Trophoblast cell (in vitro differentiated cells and primary cell): ENCODE measurements around the gene CELF4.

Experiments used
- DNase-seq, 2 donors: peaks; one replicate each; pipeline ENCODE4 v3.0.0-alpha.2; 2016
- H2AFZ ChIP-seq: 2 replicates; pipeline ENCODE4 v1.6.1; 2013; ENCODE audit warnings: low read length, moderate library complexity, mild to moderate bottlenecking; ENCODE audit not compliant: insufficient read depth, poor library complexity
- H2AK5ac ChIP-seq: 2 replicates; pipeline ENCODE4 v1.6.1; 2013; ENCODE audit warnings: mild to moderate bottlenecking, low read length
- H2BK120ac ChIP-seq: 2 replicates; pipeline ENCODE4 v1.6.1; 2013; ENCODE audit warnings: low read length, mild to moderate bottlenecking, moderate library complexity; ENCODE audit not compliant: insufficient read depth, poor library complexity
- H2BK12ac ChIP-seq: 2 replicates; pipeline ENCODE4 v1.6.1; 2013; ENCODE audit warnings: mild to moderate bottlenecking, low read length, moderate library complexity
- H2BK5ac ChIP-seq: 2 replicates; pipeline ENCODE4 v1.6.1; 2013; ENCODE audit warnings: low read length, low read depth, moderate library complexity, mild to moderate bottlenecking; ENCODE audit not compliant: poor library complexity
- H3K14ac ChIP-seq: 2 replicates; pipeline ENCODE4 v1.6.1; 2013; ENCODE audit warnings: mild to moderate bottlenecking, low read length
- H3K18ac ChIP-seq: 2 replicates; pipeline ENCODE4 v1.6.1; 2013; ENCODE audit warnings: mild to moderate bottlenecking, low read length
- H3K23ac ChIP-seq: 2 replicates; pipeline ENCODE4 v1.6.1; 2013; ENCODE audit warnings: low read length
- H3K27ac ChIP-seq: 2 replicates; pipeline ENCODE4 v1.5.1; 2013; ENCODE audit warnings: low read depth, mild to moderate bottlenecking, inconsistent platforms, low read length, moderate library complexity
- H3K27me3 ChIP-seq: 2 replicates; pipeline ENCODE4 v1.6.1; 2013; ENCODE audit warnings: inconsistent platforms, mild to moderate bottlenecking, low read length, moderate library complexity; ENCODE audit not compliant: insufficient read depth
- H3K36me3 ChIP-seq, 2 experiments: 1 replicate in 1 of 2; 2 replicates in 1 of 2; pipeline ENCODE4 v1.6.1; 2013; ENCODE audit warnings: low read length in 2 of 2, mild to moderate bottlenecking in 2 of 2, moderate library complexity in 1 of 2; ENCODE audit not compliant: insufficient read depth in 2 of 2, control insufficient read depth in 1 of 2
- H3K4ac ChIP-seq: 2 replicates; pipeline ENCODE4 v1.6.1; 2013; ENCODE audit warnings: low read depth, mild to moderate bottlenecking, low read length, moderate library complexity
- H3K4me1 ChIP-seq, 2 experiments: 1 replicate in 1 of 2; 2 replicates in 1 of 2; pipeline ENCODE4 v1.6.1; 2013; ENCODE audit warnings: low read length in 2 of 2, mild to moderate bottlenecking in 2 of 2, moderate library complexity in 1 of 2; ENCODE audit not compliant: insufficient read depth in 2 of 2, control insufficient read depth in 1 of 2
- H3K4me2 ChIP-seq: 2 replicates; pipeline ENCODE4 v1.6.1; 2013; ENCODE audit warnings: inconsistent platforms, mild to moderate bottlenecking, low read length, moderate library complexity
- H3K4me3 ChIP-seq: 2 replicates; pipeline ENCODE4 v1.5.1; 2013; ENCODE audit warnings: mild to moderate bottlenecking, low read depth, low read length, inconsistent platforms
- H3K79me1 ChIP-seq: one replicate; pipeline ENCODE4 v1.6.1; 2013; ENCODE audit warnings: low read length
- H3K79me2 ChIP-seq: 2 replicates; pipeline ENCODE4 v1.6.1; 2013; ENCODE audit warnings: low read length, mild to moderate bottlenecking; ENCODE audit not compliant: control insufficient read depth, insufficient read depth, poor library complexity
- H3K9ac ChIP-seq: 2 replicates; pipeline ENCODE4 v1.6.1; 2013; ENCODE audit warnings: mild to moderate bottlenecking, low read length
- H3K9me3 ChIP-seq: 2 replicates; pipeline ENCODE4 v1.6.1; 2013; ENCODE audit warnings: low read depth, mild to moderate bottlenecking, control low read depth, inconsistent platforms, low read length; ENCODE audit not compliant: insufficient read depth
- H4K12ac ChIP-seq: 2 replicates; pipeline ENCODE4 v1.6.1; 2013; ENCODE audit warnings: low read depth, mild to moderate bottlenecking, low read length, moderate library complexity
- H4K8ac ChIP-seq: 2 replicates; pipeline ENCODE4 v1.6.1; 2013; ENCODE audit warnings: low read depth, mild to moderate bottlenecking, low read length, moderate library complexity
- H4K91ac ChIP-seq: one replicate; pipeline ENCODE4 v1.6.1; 2013; ENCODE audit warnings: low read depth, mild to moderate bottlenecking, low read length, moderate library complexity
- WGBS: extraction: QIAGEN DNeasy Blood & Tissue Kit; methylation state at CpG from one replicate; pipeline ENCODE4 v1.1.7; 2013; ENCODE audit warnings: missing lambda C conversion rate; ENCODE audit not compliant: insufficient read length, insufficient coverage; ENCODE audit errors: extremely low coverage; 5-methylcytosine and 5-hydroxymethylcytosine counted together

Gene CELF4

GRCh38 chr18:37451239-37451825 is 114.3 kb downstream of the CELF4 start:
- H2BK5ac ChIP-seq = no peak overlapping the region
- H4K8ac ChIP-seq = no peak overlapping the region
- WGBS = no CpG with 5 or more reads among the region's 14 CpGs
- H2AFZ ChIP-seq = no peak overlapping the region
- H2AK5ac ChIP-seq = no peak overlapping the region
- peaks cover 2% of the 10 kb centered on the region for H3K9me3 ChIP-seq
- H3K4ac ChIP-seq = no peak overlapping the region
- no peaks in the 10 kb centered on the region for H3K27me3 ChIP-seq
- H3K23ac ChIP-seq = no peak overlapping the region
- peak overlapping the region; percentile 2 for H3K27ac ChIP-seq
- H3K79me2 ChIP-seq = no peaks in the 10 kb centered on the region
- H3K79me1 ChIP-seq = peaks cover 16% of the 10 kb centered on the region
- H3K4me2 ChIP-seq = no peak overlapping the region
- no peak for DNase-seq
- H2BK120ac ChIP-seq = peak overlapping the region; percentile 4
- H3K4me1 ChIP-seq = peaks cover 27 to 36% of the 10 kb centered on the region in 2 experiments
- peak overlapping the region; percentile 29 for H3K4me3 ChIP-seq
- H2BK12ac ChIP-seq = peak overlapping the region; percentile 15
- H3K9ac ChIP-seq = no peak overlapping the region
- peak overlapping the region; percentile 25 for H3K14ac ChIP-seq
- peak overlapping the region; percentile 0 for H3K18ac ChIP-seq
- H3K36me3 ChIP-seq = no peaks in the 10 kb centered on the region
- peak overlapping the region; percentile 10 for H4K91ac ChIP-seq
- H4K12ac ChIP-seq = no peak overlapping the region

- H2AK5ac ChIP-seq = no peak overlapping the region
- H2BK120ac ChIP-seq = peak overlapping the region; percentile 50
- H3K36me3 ChIP-seq = no peaks in the 10 kb centered on the region
- peak overlapping the region; percentile 15 for H2BK12ac ChIP-seq
- no CpG with 5 or more reads among the region's 12 CpGs for WGBS
- no peak overlapping the region for H2AFZ ChIP-seq
- H4K12ac ChIP-seq = no peak overlapping the region
- H3K23ac ChIP-seq = no peak overlapping the region
- H3K9me3 ChIP-seq = peaks cover 2% of the 10 kb centered on the region
- H4K91ac ChIP-seq = peak overlapping the region; percentile 53
- H2BK5ac ChIP-seq = no peak overlapping the region
- H3K14ac ChIP-seq = peak overlapping the region; percentile 25
- H3K9ac ChIP-seq = no peak overlapping the region
- no peak overlapping the region for H4K8ac ChIP-seq
- peak overlapping the region; percentile 2 for H3K27ac ChIP-seq
- H3K27me3 ChIP-seq = no peaks in the 10 kb centered on the region
- H3K4ac ChIP-seq = no peak overlapping the region
- DNase-seq = peak; percentile 33 to 34
- peak overlapping the region; percentile 0 for H3K18ac ChIP-seq
- H3K4me3 ChIP-seq = no peak overlapping the region
- no peaks in the 10 kb centered on the region for H3K79me2 ChIP-seq
- peaks cover 27 to 37% of the 10 kb centered on the region in 2 experiments for H3K4me1 ChIP-seq
- peak overlapping the region; percentile 42 for H3K4me2 ChIP-seq
- peaks cover 16% of the 10 kb centered on the region for H3K79me1 ChIP-seq
Measured at GRCh38 chr18:37450434-37451132, 115.0 kb downstream of the CELF4 start.

- Histone ChIP-seq H3K23ac (no peak overlapping the region), H3K14ac (no peak overlapping the region), H3K4me2 (no peak overlapping the region), H2BK120ac (peak overlapping the region; percentile 50), H2AK5ac (no peak overlapping the region), H3K4me1 (peaks cover 31 to 45% of the 10 kb centered on the region in 2 experiments), H4K91ac (peak overlapping the region; percentile 53), H2BK12ac (peak overlapping the region; percentile 25), H3K4me3 (no peak overlapping the region), H3K79me1 (peaks cover 16% of the 10 kb centered on the region), H3K27me3 (no peaks in the 10 kb centered on the region), H3K4ac (no peak overlapping the region), H4K12ac (no peak overlapping the region), H3K18ac (no peak overlapping the region), H2BK5ac (no peak overlapping the region), H3K27ac (peak overlapping the region; percentile 20), H3K79me2 (no peaks in the 10 kb centered on the region), H4K8ac (no peak overlapping the region), H3K9me3 (peaks cover 2% of the 10 kb centered on the region), H2AFZ (no peak overlapping the region), H3K9ac (no peak overlapping the region), H3K36me3 (no peaks in the 10 kb centered on the region)
- no CpG with 5 or more reads among the region's 2 CpGs for WGBS
- DNase-seq = no peak
Measured at GRCh38 chr18:37449618-37450017, 116.0 kb downstream of the CELF4 start.

GRCh38 chr18:37448946-37449345 is 116.7 kb downstream of the CELF4 start:
- Histone ChIP-seq H3K23ac (no peak overlapping the region), H3K4me2 (no peak overlapping the region), H4K12ac (no peak overlapping the region), H2BK12ac (no peak overlapping the region), H4K8ac (no peak overlapping the region), H3K4me1 (peaks cover 31 to 45% of the 10 kb centered on the region in 2 experiments), H2BK5ac (no peak overlapping the region), H2AFZ (no peak overlapping the region), H3K79me1 (peaks cover 16% of the 10 kb centered on the region), H3K27me3 (no peaks in the 10 kb centered on the region), H3K14ac (no peak overlapping the region), H3K9me3 (peaks cover 2% of the 10 kb centered on the region), H3K79me2 (no peaks in the 10 kb centered on the region), H2BK120ac (no peak overlapping the region), H2AK5ac (no peak overlapping the region), H3K27ac (no peak overlapping the region), H3K36me3 (no peaks in the 10 kb centered on the region), H3K4me3 (no peak overlapping the region), H3K9ac (no peak overlapping the region), H4K91ac (no peak overlapping the region), H3K18ac (no peak overlapping the region), H3K4ac (no peak overlapping the region)
- DNase-seq = no peak
- WGBS = no CpG with 5 or more reads among the region's 4 CpGs
